Measurements from ENCODE around the gene CERCAM. TPM values are rescaled to one million over a fixed set of nuclear protein-coding genes. Genes with fewer than 3 reads are reported as not detected.

The CERCAM gene
- total RNA-seq, 1 experiment from 2014 or later = 10.1 TPM

DNA sequence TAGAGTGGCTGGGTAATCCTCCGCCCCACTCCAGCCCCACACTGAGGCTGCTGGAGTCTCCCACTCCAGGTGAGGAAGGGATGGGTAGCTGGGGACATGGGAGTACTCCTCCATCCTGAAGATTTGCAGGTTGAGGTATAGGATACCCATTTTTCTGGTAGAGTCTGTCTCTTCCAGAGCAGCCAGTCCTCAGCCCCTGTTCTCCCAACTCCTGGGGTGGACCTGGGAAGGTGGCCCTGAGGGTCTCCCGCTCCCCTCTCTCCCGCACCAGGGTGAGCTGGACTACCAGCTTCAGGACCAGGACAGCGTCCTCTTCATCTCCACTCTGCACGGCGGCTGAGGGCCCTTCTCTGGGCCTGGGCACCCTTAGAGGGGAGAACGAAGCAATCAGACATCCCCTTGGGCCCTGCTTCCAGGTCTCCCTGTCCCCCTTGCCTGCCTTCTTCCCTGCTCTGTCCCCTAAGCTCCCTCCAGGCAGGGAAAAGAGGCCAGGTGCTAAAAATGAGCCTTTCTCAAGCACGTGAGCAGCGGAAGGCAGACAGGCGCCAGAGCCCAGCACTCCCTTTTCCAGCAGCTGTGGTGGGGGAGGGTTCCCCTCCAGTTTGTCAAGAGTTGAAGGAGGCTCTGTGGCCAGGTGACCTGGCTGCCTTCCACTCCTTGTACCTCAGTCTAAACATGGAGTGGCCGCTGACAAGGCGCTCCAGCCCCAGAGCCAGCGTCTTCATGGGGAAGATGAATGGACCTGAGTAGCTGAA is 31.1 kb upstream of the CERCAM start:
- intact Hi-C loops (cut with micrococcal nuclease; ENCODE audit: unreplicated experiment) = no loop called here
- Histone ChIP-seq H3K36me3 (ENCODE audit: insufficient read depth, low read length, poor library complexity, severe bottlenecking) (peaks cover 27% of the 10 kb centered on the region), H3K27ac (ENCODE audit: low read depth, low read length, poor library complexity, severe bottlenecking) (no peak overlapping the region), H3K9me3 (ENCODE audit: low read depth, low read length, poor library complexity, severe bottlenecking) (no peaks in the 10 kb centered on the region), H3K4me3 (ENCODE audit: low read depth, low read length, poor library complexity, severe bottlenecking) (no peak overlapping the region), H3K4me1 (ENCODE audit: insufficient read depth, low read length, poor library complexity, severe bottlenecking) (peaks cover 9% of the 10 kb centered on the region), H3K27me3 (replicated peaks; ENCODE audit: insufficient read depth, low read depth, low read length, poor library complexity) (no peaks in the 10 kb centered on the region)
- TF ChIP-seq CTCF (conservative IDR thresholded peaks at IDR 0.05; ENCODE audit: low read depth, low read length) (no peak), EZH2 (IDR thresholded peaks at IDR 0.05; ENCODE audit: borderline replicate concordance, low read depth, low read length, poor library complexity, severe bottlenecking) (no peak)
- ChIA-PET CTCF (interaction anchor here (0.6 kb wide), 1 partner anchor 9 kb away, joined by 3 read pairs; no protein-coding TSS in a partner anchor), POLR2A (ENCODE audit: low non-redundant PET) (no interaction called here)
- BruUV-seq (replicated peaks) = no TSS peak
- DNase-seq (ENCODE audit: low spot score) = no peak

DNA sequence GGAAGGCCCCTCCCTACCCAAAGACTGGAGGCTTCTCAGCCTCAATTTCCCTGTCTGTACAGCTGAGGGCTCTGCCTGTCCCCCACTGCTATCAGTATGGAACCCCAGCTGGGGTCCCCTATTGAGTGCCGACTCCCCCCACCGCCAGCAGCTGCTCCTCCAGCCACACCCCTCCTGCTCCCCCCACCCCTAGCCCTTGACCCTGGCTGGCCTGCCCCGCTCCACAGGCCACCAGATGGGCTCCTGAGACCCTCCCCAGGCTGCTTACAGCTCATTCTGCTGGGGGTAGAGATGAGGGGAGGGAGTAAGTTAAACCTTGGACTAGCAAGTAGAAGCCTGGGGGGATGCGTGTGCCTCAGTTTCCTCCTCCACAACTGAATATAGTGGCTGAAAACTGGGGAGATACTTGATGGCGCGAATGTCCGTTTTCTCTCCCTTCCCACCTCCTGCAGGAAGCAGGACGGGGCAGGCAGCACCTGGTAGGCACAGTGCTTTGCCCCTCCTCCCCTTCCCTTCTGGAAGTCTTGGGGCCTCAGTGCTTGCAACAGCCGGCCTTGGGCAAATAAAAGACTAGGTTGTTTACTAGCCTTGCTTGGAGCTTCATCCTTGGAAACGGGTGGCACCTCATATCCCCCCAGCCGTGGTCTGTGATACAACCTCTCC is 30.4 kb upstream of the CERCAM start:
- DNase-seq (ENCODE audit: low spot score) = no peak
- peaks cover 20% of the 10 kb centered on the region for H3K36me3 ChIP-seq (ENCODE audit: insufficient read depth, low read length, poor library complexity, severe bottlenecking)
- no peak overlapping the region for H3K27ac ChIP-seq (ENCODE audit: low read depth, low read length, poor library complexity, severe bottlenecking)
- BruUV-seq (replicated peaks) = TSS peak; percentile 62
- no peaks in the 10 kb centered on the region for H3K27me3 ChIP-seq (replicated peaks; ENCODE audit: insufficient read depth, low read depth, low read length, poor library complexity)
- H3K4me1 ChIP-seq (ENCODE audit: insufficient read depth, low read length, poor library complexity, severe bottlenecking) = peaks cover 10% of the 10 kb centered on the region
- CTCF ChIA-PET = no interaction called here
- TF ChIP-seq CTCF (conservative IDR thresholded peaks at IDR 0.05; ENCODE audit: low read depth, low read length) (no peak), EZH2 (IDR thresholded peaks at IDR 0.05; ENCODE audit: borderline replicate concordance, low read depth, low read length, poor library complexity, severe bottlenecking) (no peak)
- no peaks in the 10 kb centered on the region for H3K9me3 ChIP-seq (ENCODE audit: low read depth, low read length, poor library complexity, severe bottlenecking)
- POLR2A ChIA-PET (ENCODE audit: low non-redundant PET) = no interaction called here
- H3K4me3 ChIP-seq (ENCODE audit: low read depth, low read length, poor library complexity, severe bottlenecking) = no peak overlapping the region
- intact Hi-C loops (cut with micrococcal nuclease; ENCODE audit: unreplicated experiment) = no loop called here

GRCh38 chr9:128390813-128391711 is 29.6 kb upstream of the CERCAM start:
- TF ChIP-seq EZH2 (IDR thresholded peaks at IDR 0.05; ENCODE audit: borderline replicate concordance, low read depth, low read length, poor library complexity, severe bottlenecking) (no peak), CTCF (conservative IDR thresholded peaks at IDR 0.05; ENCODE audit: low read depth, low read length) (no peak)
- peaks cover 17% of the 10 kb centered on the region for H3K36me3 ChIP-seq (ENCODE audit: insufficient read depth, low read length, poor library complexity, severe bottlenecking)
- BruUV-seq (replicated peaks) = no TSS peak
- H3K4me3 ChIP-seq (ENCODE audit: low read depth, low read length, poor library complexity, severe bottlenecking) = no peak overlapping the region
- no peak for DNase-seq (ENCODE audit: low spot score)
- H3K4me1 ChIP-seq (ENCODE audit: insufficient read depth, low read length, poor library complexity, severe bottlenecking) = peaks cover 10% of the 10 kb centered on the region
- H3K27me3 ChIP-seq (replicated peaks; ENCODE audit: insufficient read depth, low read depth, low read length, poor library complexity) = no peaks in the 10 kb centered on the region
- intact Hi-C loops (cut with micrococcal nuclease; ENCODE audit: unreplicated experiment) = no loop called here
- ChIA-PET CTCF (no interaction called here), POLR2A (ENCODE audit: low non-redundant PET) (no interaction called here)
- H3K27ac ChIP-seq (ENCODE audit: low read depth, low read length, poor library complexity, severe bottlenecking) = no peak overlapping the region
- no peaks in the 10 kb centered on the region for H3K9me3 ChIP-seq (ENCODE audit: low read depth, low read length, poor library complexity, severe bottlenecking)
